Mucosa of rectum (tissue), 2 donors: Measurements from ENCODE around the gene KREMEN1.
"Not testable (repeated sequence)": the region's sequence is repeated elsewhere in the genome, so short reads cannot be mapped to it uniquely, and the experiment has no call there.

Experiments
- H3K27ac ChIP-seq, 2 donors: one replicate each; pipeline ENCODE4 v1.7.0; 2013; ENCODE audit warnings: inconsistent platforms in 2 of 2, low read depth in 2 of 2, low read length in 2 of 2
- H3K27me3 ChIP-seq, 2 donors: one replicate each; pipeline ENCODE4 v1.7.0; 2013; ENCODE audit warnings: low read length in 2 of 2; ENCODE audit not compliant: control insufficient read depth in 2 of 2, insufficient read depth in 2 of 2
- H3K36me3 ChIP-seq, 2 donors: one replicate each; pipeline ENCODE4 v1.7.0; 2013; ENCODE audit warnings: low read length in 2 of 2; ENCODE audit not compliant: control insufficient read depth in 2 of 2, insufficient read depth in 2 of 2
- H3K4me1 ChIP-seq, 2 donors: one replicate each; pipeline ENCODE4 v1.7.0; 2013; ENCODE audit warnings: low read length in 2 of 2, mild to moderate bottlenecking in 1 of 2; ENCODE audit not compliant: control insufficient read depth in 2 of 2, insufficient read depth in 2 of 2
- H3K4me3 ChIP-seq, 2 donors: one replicate each; pipeline ENCODE4 v1.7.0; 2013; ENCODE audit warnings: low read length in 2 of 2
- H3K9ac ChIP-seq, 2 donors: one replicate each; pipeline ENCODE4 v1.7.0; 2013; ENCODE audit warnings: low read length in 2 of 2, low read depth in 1 of 2, mild to moderate bottlenecking in 1 of 2
- H3K9me3 ChIP-seq, 2 donors: one replicate each; pipeline ENCODE4 v1.7.0; 2013; ENCODE audit warnings: low read length in 2 of 2; ENCODE audit not compliant: control insufficient read depth in 2 of 2
- donor health status: healthy.
- donor health status: Normal muscosa, but diverticular disease.

KREMEN1 gene

GRCh38 chr22:29032584-29032983, 40.3 kb upstream of the KREMEN1 start:
- Histone ChIP-seq H3K9ac (no peak overlapping the region), H3K36me3 (no peaks in the 10 kb centered on the region), H3K4me3 (no peak overlapping the region), H3K27me3 (peaks cover 0 to 3% of the 10 kb centered on the region in 2 donors), H3K4me1 (peaks cover 23 to 41% of the 10 kb centered on the region in 2 donors), H3K27ac (peak overlapping the region in 1 of 2 donors; percentile 77), H3K9me3 (no peaks in the 10 kb centered on the region)

- peaks cover 7 to 30% of the 10 kb centered on the region in 2 donors for H3K4me1 ChIP-seq
- H3K9ac ChIP-seq, result no peak overlapping the region
- peak overlapping the region; percentile 57 to 73 for H3K27ac ChIP-seq
- no peaks in the 10 kb centered on the region for H3K27me3 ChIP-seq
- H3K36me3 ChIP-seq, result no peaks in the 10 kb centered on the region
- H3K4me3 ChIP-seq, result no peak overlapping the region
- no peaks in the 10 kb centered on the region for H3K9me3 ChIP-seq
Measured at GRCh38 chr22:29037340-29037932, 35.4 kb upstream of the KREMEN1 start.

GRCh38 chr22:29039148-29039547, 33.7 kb upstream of the KREMEN1 start:
- peaks cover 4 to 25% of the 10 kb centered on the region in 2 donors for H3K4me1 ChIP-seq
- no peaks in the 10 kb centered on the region for H3K9me3 ChIP-seq
- H3K27ac ChIP-seq, result no peak overlapping the region
- no peaks in the 10 kb centered on the region for H3K27me3 ChIP-seq
- H3K36me3 ChIP-seq, result no peaks in the 10 kb centered on the region
- no peak overlapping the region for H3K4me3 ChIP-seq
- H3K9ac ChIP-seq, result peak overlapping the region; percentile 27 to 45

GRCh38 chr22:29039684-29040083, 33.2 kb upstream of the KREMEN1 start:
- peaks cover 4 to 25% of the 10 kb centered on the region in 2 donors for H3K4me1 ChIP-seq
- not testable (repeated sequence) for H3K36me3 ChIP-seq, H3K4me3 ChIP-seq, H3K9me3 ChIP-seq, H3K27ac ChIP-seq, H3K9ac ChIP-seq, H3K27me3 ChIP-seq

GRCh38 chr22:29040385-29041275, 32.2 kb upstream of the KREMEN1 start:
- Histone ChIP-seq H3K36me3 (peaks cover under 1 to 3% of the 10 kb centered on the region in 2 donors), H3K27me3 (no peaks in the 10 kb centered on the region), H3K4me1 (peaks cover 4 to 25% of the 10 kb centered on the region in 2 donors), H3K4me3 (peak overlapping the region in 1 of 2 donors; percentile 29), H3K27ac (no peak overlapping the region), H3K9me3 (no peaks in the 10 kb centered on the region), H3K9ac (no peak overlapping the region)

GRCh38 chr22:29041408-29041807, 31.4 kb upstream of the KREMEN1 start:
- Histone ChIP-seq H3K9me3 (no peaks in the 10 kb centered on the region), H3K4me1 (peaks cover 4 to 25% of the 10 kb centered on the region in 2 donors), H3K27ac (no peak overlapping the region), H3K27me3 (no peaks in the 10 kb centered on the region), H3K9ac (no peak overlapping the region), H3K4me3 (no peak overlapping the region), H3K36me3 (peaks cover 2 to 8% of the 10 kb centered on the region in 2 donors)

GRCh38 chr22:29043906-29044575, 28.8 kb upstream of the KREMEN1 start:
- Histone ChIP-seq H3K4me3 (no peak overlapping the region), H3K27me3 (no peaks in the 10 kb centered on the region), H3K9ac (no peak overlapping the region), H3K9me3 (no peaks in the 10 kb centered on the region), H3K36me3 (peaks cover 20 to 22% of the 10 kb centered on the region in 2 donors), H3K4me1 (peaks cover 2 to 11% of the 10 kb centered on the region in 2 donors), H3K27ac (peak overlapping the region; percentile 4 to 45)

GRCh38 chr22:29044657-29045176, 28.1 kb upstream of the KREMEN1 start:
- Histone ChIP-seq H3K9ac (no peak overlapping the region), H3K4me1 (peaks cover 0 to 8% of the 10 kb centered on the region in 2 donors), H3K36me3 (peaks cover 26 to 27% of the 10 kb centered on the region in 2 donors), H3K27me3 (no peaks in the 10 kb centered on the region), H3K9me3 (no peaks in the 10 kb centered on the region), H3K27ac (peak overlapping the region; percentile 3 to 45), H3K4me3 (no peak overlapping the region)

- H3K4me1 ChIP-seq, result no peaks in the 10 kb centered on the region
- H3K27me3 ChIP-seq, result no peaks in the 10 kb centered on the region
- H3K9me3 ChIP-seq, result no peaks in the 10 kb centered on the region
- no peak overlapping the region for H3K9ac ChIP-seq
- H3K27ac ChIP-seq, result no peak overlapping the region
- peaks cover 26 to 27% of the 10 kb centered on the region in 2 donors for H3K36me3 ChIP-seq
- no peak overlapping the region for H3K4me3 ChIP-seq
Measured at GRCh38 chr22:29048822-29049654, 23.8 kb upstream of the KREMEN1 start.
